ELF-1 (cell line): Measurements from ENCODE around the gene PCDHGB5.

Experiments
- DNase-seq: peaks from one replicate; pipeline ENCODE4 v3.0.0-alpha.2; 2016; ENCODE audit warnings: low read depth, low spot score

Gene PCDHGB5

GRCh38 chr5:141439411-141440141 lies 41.8 kb downstream of the PCDHGB5 start:
- DNase-seq, result peak; percentile 35

GRCh38 chr5:141440341-141440740 lies 42.6 kb downstream of the PCDHGB5 start:
- no peak for DNase-seq

- DNase-seq, result no peak
Measured at GRCh38 chr5:141441571-141442170, 43.9 kb downstream of the PCDHGB5 start.
